Nasal cavity respiratory epithelium epithelial cell of viscerocranial mucosa (primary cell): ENCODE data around the gene ASB5. TPM values are rescaled to one million over a fixed set of nuclear protein-coding genes. Genes with fewer than 3 reads are reported as not detected.

Source experiments
- total RNA-seq: library from RNA; depleted of rRNA; stranded (reverse); fragments of >200 nt; gene quantifications from 2 replicates; pipeline ENCODE4 v1.2.3, GENCODE V29; 2014

Gene ASB5, protein sequence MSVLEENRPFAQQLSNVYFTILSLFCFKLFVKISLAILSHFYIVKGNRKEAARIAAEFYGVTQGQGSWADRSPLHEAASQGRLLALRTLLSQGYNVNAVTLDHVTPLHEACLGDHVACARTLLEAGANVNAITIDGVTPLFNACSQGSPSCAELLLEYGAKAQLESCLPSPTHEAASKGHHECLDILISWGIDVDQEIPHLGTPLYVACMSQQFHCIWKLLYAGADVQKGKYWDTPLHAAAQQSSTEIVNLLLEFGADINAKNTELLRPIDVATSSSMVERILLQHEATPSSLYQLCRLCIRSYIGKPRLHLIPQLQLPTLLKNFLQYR
- 0.07 TPM in 1 of 2 replicates, not detected in the other for total RNA-seq

DNA sequence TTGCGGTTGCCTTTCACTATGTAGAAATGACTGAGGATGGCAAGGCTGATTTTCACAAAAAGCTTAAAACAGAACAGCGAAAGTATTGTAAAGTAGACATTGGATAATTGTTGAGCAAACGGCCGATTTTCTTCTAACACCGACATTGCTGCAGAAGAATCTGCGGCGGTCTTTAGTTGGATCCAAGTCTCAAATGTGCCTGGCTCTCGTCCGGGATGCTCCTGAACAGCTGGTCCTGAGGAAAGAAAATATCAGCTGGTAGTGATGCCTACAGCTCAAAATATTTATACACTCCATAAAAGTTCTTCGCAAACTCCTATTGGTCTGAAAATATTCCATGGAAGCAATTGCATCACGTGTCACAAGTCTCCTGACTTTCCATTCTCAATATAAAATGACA, at the start of gene ASB5:
TSS of gene ASB5 (minus strand) at position 260 of the 400 bp plus-strand sequence. CDS start at position 146, 114 bp downstream.

DNA sequence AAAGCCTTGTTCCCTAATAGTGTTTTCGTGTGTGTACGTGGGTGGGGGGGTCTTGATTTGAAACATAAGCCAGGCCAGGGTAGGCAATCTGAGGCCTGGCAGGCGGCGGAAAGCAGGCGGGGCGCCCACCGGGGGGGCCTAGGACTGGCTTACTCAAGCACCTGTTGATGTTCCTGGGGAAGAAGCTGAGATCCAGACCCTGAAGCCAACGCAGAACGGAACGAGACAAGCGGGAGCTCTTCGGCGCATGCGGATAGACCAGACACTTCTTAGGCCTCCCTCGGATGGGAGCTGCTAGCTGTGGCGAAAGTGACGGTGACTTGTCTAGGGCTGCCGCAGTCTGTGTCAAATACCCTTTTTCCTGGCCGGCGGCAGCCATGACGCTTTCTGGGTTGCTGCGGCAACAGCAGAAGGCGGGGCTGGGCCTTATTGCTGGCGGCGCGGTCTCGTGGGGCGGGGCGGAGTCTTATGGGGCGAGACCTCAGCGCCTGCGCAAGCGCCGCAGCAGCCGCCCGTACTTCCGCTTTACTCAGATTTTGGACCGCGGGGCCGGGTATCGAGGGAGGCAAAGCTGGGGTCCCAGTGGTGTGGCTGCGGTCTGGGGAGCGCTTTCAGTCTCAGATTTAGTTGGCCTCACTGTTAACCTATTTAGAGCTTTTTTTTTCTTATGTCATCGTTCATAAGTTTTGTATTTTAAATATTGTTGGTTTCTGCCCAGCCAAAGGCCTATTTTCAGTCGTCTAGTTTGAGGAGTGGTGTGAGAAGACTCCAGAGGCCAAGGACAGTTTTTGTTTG, 73.6 kb downstream of the ASB5 start, which contains the start of gene SPATA4:
TSS of gene SPATA4 (minus strand) at position 402 of the 795 bp plus-strand sequence. CDS start at position 379, 23 bp downstream.

Other genes starting within 250 kb of the ASB5 start
- gene WDR17, start 203.4 kb downstream of the ASB5 start, total RNA-seq: under 0.01 and 3.5 TPM in 2 replicates
- gene SPATA4, start 73.6 kb downstream of the ASB5 start, total RNA-seq: under 0.01 and 0.14 TPM in 2 replicates
- gene SPCS3, start 50.7 kb upstream of the ASB5 start, total RNA-seq: 121 and 146 TPM in 2 replicates